Testis (tissue), 3 donors: ENCODE measurements around the gene HK1. TPM values are rescaled to one million over a fixed set of nuclear protein-coding genes. Genes with fewer than 3 reads are reported as not detected.
A peak's percentile ranks its signal among the peaks of the same experiment; 100 is the strongest.

ENCODE experiments used
- DNase-seq: peaks from one replicate; pipeline ENCODE4 v3.0.0-alpha.2; 2019
- H3K27ac ChIP-seq, 2 donors: fragments of 200-600 bp; sonication (generic); one replicate each; pipeline ENCODE4 v1.5.1; 2019
- H3K27me3 ChIP-seq: fragments of 200-600 bp; sonication (generic); one replicate; pipeline ENCODE4 v1.5.1; 2019
- H3K36me3 ChIP-seq: fragments of 200-600 bp; sonication (generic); one replicate; pipeline ENCODE4 v1.5.1; 2017; ENCODE audit warnings: low read depth; ENCODE audit errors: missing control alignments
- H3K4me1 ChIP-seq: fragments of 200-600 bp; sonication (generic); one replicate; pipeline ENCODE4 v1.5.1; 2019
- H3K4me3 ChIP-seq, 2 donors: fragments of 200-600 bp; sonication (generic); one replicate each; pipeline ENCODE4 v1.5.1; 2017 to 2019
- H3K9me3 ChIP-seq: fragments of 200-600 bp; sonication (generic); one replicate; pipeline ENCODE4 v1.5.1; 2017
- CTCF ChIP-seq, 3 experiments: fragments of 450-650 bp in 2 of 3; fragments of 200-600 bp in 1 of 3; sonication (generic) in 1 of 3; IDR thresholded peaks; one replicate each; pipeline ENCODE4 v1.5.1; 2016 to 2019; ENCODE audit warnings: antibody characterized with exemption in 3 of 3, mild to moderate bottlenecking in 2 of 3, moderate library complexity in 1 of 3
- POLR2A ChIP-seq: fragments of 450-650 bp; IDR thresholded peaks from one replicate; pipeline ENCODE4 v1.6.1; 2017; ENCODE audit warnings: antibody characterized with exemption, mild to moderate bottlenecking, moderate library complexity
- WGBS, 2 donors: methylation state at CpG; one replicate each; pipeline ENCODE4 v1.1.5; 2018; 5-methylcytosine and 5-hydroxymethylcytosine counted together
- intact Hi-C: fragments of 100-400 bp; cut with DNase I; formaldehyde crosslinking; loops from one replicate; pipeline ENCODE4 v1.15.1; 2023; ENCODE audit warnings: low total_unique reads
- polyA plus RNA-seq: library from polyadenylated mRNA; stranded (reverse); fragments of 350-450 nt; fragmentation: Illumina TruSeq; extraction: RNeasy Lipid Tissue Mini Kit (QIAGEN cat#74804); gene quantifications from one replicate; pipeline ENCODE4 v1.2.3, GENCODE V29; 2014; ENCODE audit warnings: low read depth, low replicate concordance; ENCODE audit not compliant: insufficient read depth
- total RNA-seq, 2 donors: library from RNA; depleted of rRNA; stranded (reverse); fragments of >200 nt; gene quantifications; one replicate each; pipeline ENCODE4 v1.2.3, GENCODE V29; 2016

Gene HK1
- total and polyA plus RNA-seq, 3 donors from 2014 or later = 62.3 to 179 (median 143) TPM

- DNase-seq = peak; percentile 94
- H3K4me1 ChIP-seq = peaks cover 7% of the 10 kb centered on the region
- H3K9me3 ChIP-seq = no peaks in the 10 kb centered on the region
- H3K4me3 ChIP-seq = peak within 1 kb of the TSS; percentile 48 to 67
- no peak within 1 kb of the TSS for H3K27ac ChIP-seq
- no peaks in the 10 kb centered on the region for H3K27me3 ChIP-seq
- H3K36me3 ChIP-seq = no peaks in the 10 kb centered on the region
- WGBS, 2 donors = 1 to 2% methylated on average over 30 to 39 of the region's 45 CpGs
- TF ChIP-seq CTCF (IDR thresholded peaks at IDR 0.05) (no peak), POLR2A (no peak)
- intact Hi-C loops = no loop called here
These were observed 173.0 kb downstream of the HK1 start, which contains the start of gene TSPAN15 for GRCh38 chr10:69451209-69451783. Gene TSPAN15 (plus strand): TSS chr10:69451465. CDS start chr10:69451595, 130 bp downstream.

Other genes starting within 250 kb of the HK1 start
- 10 to 100 TPM; 25.7 to 35.8 TPM for gene SRGN, start 190.4 kb upstream of the HK1 start, total RNA-seq
- gene SRGN, start 190.4 kb upstream of the HK1 start, polyA plus RNA-seq = 61.1 TPM
- gene VPS26A, start 154.3 kb upstream of the HK1 start, total RNA-seq = 10 to 100 TPM; 53.6 to 59.8 TPM
- gene VPS26A, start 154.3 kb upstream of the HK1 start, polyA plus RNA-seq = 65.0 TPM
- 10 to 100 TPM; 62.8 to 80.4 TPM for gene SUPV3L1, start 98.3 kb upstream of the HK1 start, total RNA-seq
- gene SUPV3L1, start 98.3 kb upstream of the HK1 start, polyA plus RNA-seq = 59.2 TPM
- gene HKDC1, start 58.2 kb upstream of the HK1 start, total RNA-seq = 1 to 10 TPM; 1.9 to 5.4 TPM
- 4.4 TPM for gene HKDC1, start 58.2 kb upstream of the HK1 start, polyA plus RNA-seq
- gene TACR2, start 138.4 kb downstream of the HK1 start, total RNA-seq = under 1 TPM; 0.74 to 0.87 TPM
- 0.91 TPM for gene TACR2, start 138.4 kb downstream of the HK1 start, polyA plus RNA-seq
- gene TSPAN15, start 173.0 kb downstream of the HK1 start, total RNA-seq = 10 to 100 TPM; 35.3 to 37.5 TPM
- gene TSPAN15, start 173.0 kb downstream of the HK1 start, polyA plus RNA-seq = 29.7 TPM